ENCODE data around the gene GPR42.

Gene GPR42

GRCh38 chr19:35414442-35414841 lies 43.6 kb downstream of the GPR42 start:
- Histone ChIP-seq H3K27ac (ENCODE audit: extremely low read depth, low read depth, low read length) (no peak overlapping the region), H3K4me3 (ENCODE audit: low read depth, low read length) (no peak overlapping the region), H3K9me3 (ENCODE audit: control insufficient read depth, insufficient read depth, low read depth, low read length) (no peaks in the 10 kb centered on the region; the same call in 1 of the 2 replicates), H3K36me3 (ENCODE audit: control insufficient read depth in 2 of 2, insufficient read depth in 1 of 2, low read length in 2 of 2) (no peaks in the 10 kb centered on the region), H3K4me1 (ENCODE audit: control insufficient read depth, insufficient read depth, low read length) (0 out of 2 replicates have a peak, but pooled peaks cover 3% of the 10 kb centered on the region)
- ChIA-PET CTCF (interaction anchor here (1.2 kb wide), 1 partner anchor 10 kb away, joined by 3 read pairs; no protein-coding TSS in a partner anchor), POLR2A (interaction anchor here (0.7 kb wide), 2 partner anchors 14 to 461 kb away, joined by 3 read pairs; no protein-coding TSS in a partner anchor)
- no peak for TF ChIP-seq ZNF214 (tag by site-specific recombination; IDR thresholded peaks at IDR 0.05; ENCODE audit: borderline replicate concordance)
- TF ChIP-seq ZNF16 (tag by site-specific recombination; IDR thresholded peaks at IDR 0.05; ENCODE audit: low read depth): no peak
- TF ChIP-seq ZNF514 (tag by site-specific recombination; IDR thresholded peaks at IDR 0.05): no peak
- no peak for TF ChIP-seq ZNF311 (tag by site-specific recombination; IDR thresholded peaks at IDR 0.05; ENCODE audit: borderline replicate concordance)
- no peak for TF ChIP-seq ZNF157 (tag by site-specific recombination; IDR thresholded peaks at IDR 0.05)
- TF ChIP-seq ZNF791 (tag by site-specific recombination; IDR thresholded peaks at IDR 0.05): no peak
- TF ChIP-seq HOXA7 (CRISPR knock-in tag; IDR thresholded peaks at IDR 0.05; ENCODE audit: borderline replicate concordance): no peak
- no peak for TF ChIP-seq HIC1 (tag by site-specific recombination; IDR thresholded peaks at IDR 0.05)
- TF ChIP-seq ZNF701 (tag by site-specific recombination; IDR thresholded peaks at IDR 0.05): no peak
- TF ChIP-seq REST (tag by site-specific recombination; IDR thresholded peaks at IDR 0.05): no peak
- TF ChIP-seq ZNF629 (tag by site-specific recombination; IDR thresholded peaks at IDR 0.05): no peak
- TF ChIP-seq ZNF670 (tag by site-specific recombination; IDR thresholded peaks at IDR 0.05; ENCODE audit: low read depth): no peak
- no peak for TF ChIP-seq IKZF3 (tag by site-specific recombination; IDR thresholded peaks at IDR 0.05)

DNA sequence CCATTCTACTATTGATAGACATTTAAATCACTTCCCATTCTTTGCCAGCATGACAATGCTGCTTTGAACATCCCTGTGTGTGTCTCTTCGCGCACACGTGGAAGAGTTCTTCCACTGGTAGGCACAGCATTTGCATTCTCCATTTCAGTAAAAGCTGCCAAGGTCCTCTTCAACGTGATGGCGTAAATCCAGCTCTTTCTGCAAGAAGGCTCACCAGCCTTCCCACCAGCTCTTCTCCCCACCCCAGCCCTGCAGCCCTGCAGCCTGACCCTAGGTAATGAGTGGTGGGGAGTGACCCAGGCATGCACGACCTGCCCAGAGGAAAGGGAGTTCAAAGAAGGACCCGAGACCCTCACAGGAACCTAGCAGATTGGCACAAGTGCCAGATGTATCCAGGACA lies 45.5 kb downstream of the GPR42 start:
- no peaks in the 10 kb centered on the region for H3K36me3 ChIP-seq (ENCODE audit: control insufficient read depth in 2 of 2, insufficient read depth in 1 of 2, low read length in 2 of 2)
- no peaks in the 10 kb centered on the region for H3K4me1 ChIP-seq (ENCODE audit: control insufficient read depth, insufficient read depth, low read length)
- ChIA-PET POLR2A (no interaction called here), CTCF (interaction anchor here (0.7 to 1.7 kb wide), 2 partner anchors 63 to 768 kb away, joined by 3 to 5 read pairs; no protein-coding TSS in a partner anchor)
- H3K4me3 ChIP-seq (ENCODE audit: low read depth, low read length): no peak overlapping the region
- H3K9me3 ChIP-seq (ENCODE audit: control insufficient read depth, insufficient read depth, low read depth, low read length): no peaks in the 10 kb centered on the region
- no peak overlapping the region for H3K27ac ChIP-seq (ENCODE audit: extremely low read depth, low read depth, low read length)
- TF ChIP-seq ZBTB49 (tag by site-specific recombination; IDR thresholded peaks at IDR 0.05; ENCODE audit: low read depth) (no peak), ZNF311 (tag by site-specific recombination; IDR thresholded peaks at IDR 0.05; ENCODE audit: borderline replicate concordance) (no peak), ZNF548 (tag by site-specific recombination; IDR thresholded peaks at IDR 0.05) (no peak), ZNF623 (tag by site-specific recombination; IDR thresholded peaks at IDR 0.05) (no peak), ZSCAN18 (tag by site-specific recombination; IDR thresholded peaks at IDR 0.05) (no peak), IKZF3 (tag by site-specific recombination; IDR thresholded peaks at IDR 0.05) (no peak), ZNF629 (tag by site-specific recombination; IDR thresholded peaks at IDR 0.05) (no peak), ZNF677 (tag by site-specific recombination; IDR thresholded peaks at IDR 0.05) (no peak), ZNF660 (tag by site-specific recombination; IDR thresholded peaks at IDR 0.05) (no peak), ZNF610 (tag by site-specific recombination; IDR thresholded peaks at IDR 0.05; ENCODE audit: borderline replicate concordance) (no peak)
- TF ChIP-seq, protein P1, sequence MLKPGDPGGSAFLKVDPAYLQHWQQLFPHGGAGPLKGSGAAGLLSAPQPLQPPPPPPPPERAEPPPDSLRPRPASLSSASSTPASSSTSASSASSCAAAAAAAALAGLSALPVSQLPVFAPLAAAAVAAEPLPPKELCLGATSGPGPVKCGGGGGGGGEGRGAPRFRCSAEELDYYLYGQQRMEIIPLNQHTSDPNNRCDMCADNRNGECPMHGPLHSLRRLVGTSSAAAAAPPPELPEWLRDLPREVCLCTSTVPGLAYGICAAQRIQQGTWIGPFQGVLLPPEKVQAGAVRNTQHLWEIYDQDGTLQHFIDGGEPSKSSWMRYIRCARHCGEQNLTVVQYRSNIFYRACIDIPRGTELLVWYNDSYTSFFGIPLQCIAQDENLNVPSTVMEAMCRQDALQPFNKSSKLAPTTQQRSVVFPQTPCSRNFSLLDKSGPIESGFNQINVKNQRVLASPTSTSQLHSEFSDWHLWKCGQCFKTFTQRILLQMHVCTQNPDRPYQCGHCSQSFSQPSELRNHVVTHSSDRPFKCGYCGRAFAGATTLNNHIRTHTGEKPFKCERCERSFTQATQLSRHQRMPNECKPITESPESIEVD (tag by site-specific recombination; IDR thresholded peaks at IDR 0.05): no peak
- TF ChIP-seq, protein P2, sequence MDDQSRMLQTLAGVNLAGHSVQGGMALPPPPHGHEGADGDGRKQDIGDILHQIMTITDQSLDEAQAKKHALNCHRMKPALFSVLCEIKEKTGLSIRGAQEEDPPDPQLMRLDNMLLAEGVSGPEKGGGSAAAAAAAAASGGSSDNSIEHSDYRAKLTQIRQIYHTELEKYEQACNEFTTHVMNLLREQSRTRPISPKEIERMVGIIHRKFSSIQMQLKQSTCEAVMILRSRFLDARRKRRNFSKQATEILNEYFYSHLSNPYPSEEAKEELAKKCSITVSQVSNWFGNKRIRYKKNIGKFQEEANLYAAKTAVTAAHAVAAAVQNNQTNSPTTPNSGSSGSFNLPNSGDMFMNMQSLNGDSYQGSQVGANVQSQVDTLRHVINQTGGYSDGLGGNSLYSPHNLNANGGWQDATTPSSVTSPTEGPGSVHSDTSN (CRISPR knock-in tag; IDR thresholded peaks at IDR 0.05): no peak
